Naive B cell (primary cell): ENCODE data around the gene ELAPOR2. TPM values are rescaled to one million over a fixed set of nuclear protein-coding genes. Genes with fewer than 3 reads are reported as not detected.
"Not testable (repeated sequence)": the region's sequence is repeated elsewhere in the genome, so short reads cannot be mapped to it uniquely, and the experiment has no call there.

Experiments
- ATAC-seq, 2 donors: fragments of 150-1000 bp; cut with Tn5 transposase; 2 replicates each; pipeline ENCODE4 v1.10.0; 2021; ENCODE audit warnings: low read depth in 2 of 2, mild to moderate bottlenecking in 2 of 2, moderate library complexity in 2 of 2
- DNase-seq: peaks from one replicate; pipeline ENCODE4 v3.0.0; 2022
- H3K27ac Mint-ChIP-seq, 6 donors: one replicate each; pipeline ENCODE4 v1.8.0; 2020 to 2022; ENCODE audit warnings: mild to moderate bottlenecking in 6 of 6, mixed read lengths in 6 of 6, moderate library complexity in 5 of 6, inconsistent platforms in 2 of 6
- H3K27me3 Mint-ChIP-seq, 3 donors: one replicate each; pipeline ENCODE4 v1.8.0; 2021 to 2022; ENCODE audit warnings: mixed read lengths in 3 of 3, mild to moderate bottlenecking in 1 of 3
- H3K36me3 Mint-ChIP-seq, 2 donors: one replicate each; pipeline ENCODE4 v1.8.0; 2020 to 2022; ENCODE audit warnings: mixed read lengths in 2 of 2, inconsistent platforms in 1 of 2, mild to moderate bottlenecking in 1 of 2
- H3K4me1 Mint-ChIP-seq, 3 donors: one replicate each; pipeline ENCODE4 v1.8.0; 2020 to 2022; ENCODE audit warnings: mixed read lengths in 3 of 3, inconsistent platforms in 1 of 3, mild to moderate bottlenecking in 1 of 3, moderate library complexity in 1 of 3
- H3K4me3 Mint-ChIP-seq, 8 donors: one replicate each; pipeline ENCODE4 v1.8.0; 2020 to 2022; ENCODE audit warnings: mild to moderate bottlenecking in 8 of 8, mixed read lengths in 8 of 8, moderate library complexity in 8 of 8, inconsistent platforms in 2 of 8
- H3K9me3 Mint-ChIP-seq, 7 donors: one replicate each; pipeline ENCODE4 v1.8.0; 2020 to 2022; ENCODE audit warnings: mixed read lengths in 7 of 7, mild to moderate bottlenecking in 5 of 7, inconsistent platforms in 2 of 7, moderate library complexity in 1 of 7
- polyA plus RNA-seq, 6 donors: library from polyadenylated mRNA; unstranded; fragments of 300-500 nt; fragmentation: Illumina TruSeq; gene quantifications; one replicate each; pipeline ENCODE4 v1.2.3, GENCODE V29; 2021; ENCODE audit warnings: low read depth in 6 of 6

The ELAPOR2 gene, protein sequence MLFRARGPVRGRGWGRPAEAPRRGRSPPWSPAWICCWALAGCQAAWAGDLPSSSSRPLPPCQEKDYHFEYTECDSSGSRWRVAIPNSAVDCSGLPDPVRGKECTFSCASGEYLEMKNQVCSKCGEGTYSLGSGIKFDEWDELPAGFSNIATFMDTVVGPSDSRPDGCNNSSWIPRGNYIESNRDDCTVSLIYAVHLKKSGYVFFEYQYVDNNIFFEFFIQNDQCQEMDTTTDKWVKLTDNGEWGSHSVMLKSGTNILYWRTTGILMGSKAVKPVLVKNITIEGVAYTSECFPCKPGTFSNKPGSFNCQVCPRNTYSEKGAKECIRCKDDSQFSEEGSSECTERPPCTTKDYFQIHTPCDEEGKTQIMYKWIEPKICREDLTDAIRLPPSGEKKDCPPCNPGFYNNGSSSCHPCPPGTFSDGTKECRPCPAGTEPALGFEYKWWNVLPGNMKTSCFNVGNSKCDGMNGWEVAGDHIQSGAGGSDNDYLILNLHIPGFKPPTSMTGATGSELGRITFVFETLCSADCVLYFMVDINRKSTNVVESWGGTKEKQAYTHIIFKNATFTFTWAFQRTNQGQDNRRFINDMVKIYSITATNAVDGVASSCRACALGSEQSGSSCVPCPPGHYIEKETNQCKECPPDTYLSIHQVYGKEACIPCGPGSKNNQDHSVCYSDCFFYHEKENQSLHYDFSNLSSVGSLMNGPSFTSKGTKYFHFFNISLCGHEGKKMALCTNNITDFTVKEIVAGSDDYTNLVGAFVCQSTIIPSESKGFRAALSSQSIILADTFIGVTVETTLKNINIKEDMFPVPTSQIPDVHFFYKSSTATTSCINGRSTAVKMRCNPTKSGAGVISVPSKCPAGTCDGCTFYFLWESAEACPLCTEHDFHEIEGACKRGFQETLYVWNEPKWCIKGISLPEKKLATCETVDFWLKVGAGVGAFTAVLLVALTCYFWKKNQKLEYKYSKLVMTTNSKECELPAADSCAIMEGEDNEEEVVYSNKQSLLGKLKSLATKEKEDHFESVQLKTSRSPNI
- 1 to 10 TPM in 5 of 6 donors, not detected in 1; 1.6 to 7.6 (median 5.8) TPM for polyA plus RNA-seq

GRCh38 chr7:87059525-87060287 is at the start of gene ELAPOR2:
TSS of gene ELAPOR2 (minus strand) at chr7:87059654. CDS start at chr7:87059513, 141 bp downstream.
- Mint-ChIP-seq H3K4me3 (peak within 1 kb of the TSS; percentile 76 to 94 (median 86)), H3K4me1 (peaks cover 8 to 14% (median 13%) of the 10 kb centered on the region in 3 donors), H3K36me3 (no peaks in the 10 kb centered on the region), H3K27ac (peak within 1 kb of the TSS; percentile 24 to 93 (median 64)), H3K27me3 (no peaks in the 10 kb centered on the region), H3K9me3 (no peaks in the 10 kb centered on the region)
- ATAC-seq (peak; percentile 88 to 89), DNase-seq (peak; percentile 88)

DNA sequence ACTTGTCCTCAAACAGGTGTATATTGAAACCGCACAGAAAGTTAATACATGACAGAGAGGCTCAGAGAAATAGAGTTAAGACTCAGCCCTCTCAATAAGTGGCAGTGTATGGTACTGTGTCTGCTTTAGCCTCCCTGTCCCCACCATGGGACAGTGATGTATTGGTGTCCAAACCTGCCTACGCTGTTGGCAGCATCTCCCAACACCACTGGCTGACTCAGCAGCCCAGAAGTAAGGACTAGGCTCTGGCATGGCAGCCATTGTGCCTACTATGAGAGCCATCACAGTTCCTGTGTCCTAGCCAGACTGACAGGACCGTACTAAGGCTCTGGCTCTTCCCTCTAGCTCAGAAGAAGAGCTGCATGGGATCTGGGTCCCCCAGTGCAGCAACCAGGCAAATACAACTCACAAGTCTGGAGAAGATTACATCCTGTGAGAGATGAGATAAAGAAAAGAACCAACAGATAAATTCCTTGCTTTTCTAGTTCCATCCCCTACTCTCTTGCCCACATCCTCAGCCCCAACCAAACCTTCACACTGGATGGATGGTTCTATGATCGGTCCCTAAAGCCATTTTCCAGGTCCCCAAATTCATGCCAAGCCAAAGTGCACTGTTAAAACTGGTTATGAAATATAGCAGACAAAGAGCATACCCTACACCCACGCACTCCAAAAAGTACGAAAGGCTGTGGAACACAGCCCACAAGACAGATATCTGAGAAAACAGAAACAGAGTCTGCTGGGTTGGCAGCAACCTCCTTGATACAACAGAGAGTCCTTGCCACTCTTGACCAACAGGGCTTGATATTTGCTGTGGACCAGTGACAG is 48.7 kb upstream of the ELAPOR2 start:
- peak overlapping the region in 2 of 6 donors; percentile 11 to 35 for H3K27ac Mint-ChIP-seq
- no peak overlapping the region for H3K4me3 Mint-ChIP-seq
- peaks cover 11 to 28% (median 22%) of the 10 kb centered on the region in 3 donors for H3K27me3 Mint-ChIP-seq
- H3K36me3 Mint-ChIP-seq = no peaks in the 10 kb centered on the region
- H3K4me1 Mint-ChIP-seq = no peaks in the 10 kb centered on the region
- no peak for ATAC-seq
- no peak for DNase-seq
- H3K9me3 Mint-ChIP-seq = peaks cover 0 to 5% (median 3%) of the 10 kb centered on the region in 7 donors

DNA sequence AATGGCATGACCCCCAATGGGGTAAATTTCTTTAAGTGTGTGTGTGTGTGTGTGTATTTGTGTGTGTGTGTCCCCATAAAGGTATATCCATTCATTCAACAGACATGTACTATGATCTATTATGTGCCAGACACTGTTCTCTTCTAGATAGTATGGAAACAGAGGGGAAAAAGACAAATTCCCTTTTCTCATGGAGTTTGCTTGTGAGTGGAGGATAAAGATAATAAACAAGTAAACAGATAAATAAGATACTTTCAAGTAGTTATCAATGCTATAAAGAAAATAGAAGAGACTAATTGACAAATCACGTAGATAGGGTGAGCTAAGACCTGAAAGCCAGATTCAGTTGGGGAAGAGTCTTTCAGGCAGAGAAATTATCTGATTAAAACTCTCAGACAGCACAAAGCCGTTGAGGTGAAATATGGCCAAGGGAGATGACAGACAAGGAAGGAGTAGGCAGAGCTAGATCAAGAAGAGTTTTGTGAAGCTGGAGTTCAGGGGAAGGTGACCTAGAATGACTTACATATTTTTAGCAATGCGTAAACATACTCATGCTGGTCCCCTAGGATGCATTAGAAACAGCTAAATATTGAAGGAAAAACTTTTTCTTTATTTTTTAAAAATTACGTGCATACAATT is 47.6 kb upstream of the ELAPOR2 start:
- ATAC-seq (no peak), DNase-seq (no peak)
- H3K36me3 Mint-ChIP-seq = no peaks in the 10 kb centered on the region
- peaks cover 0 to 4% (median 0%) of the 10 kb centered on the region in 7 donors for H3K9me3 Mint-ChIP-seq
- no peaks in the 10 kb centered on the region for H3K4me1 Mint-ChIP-seq
- H3K4me3 Mint-ChIP-seq = no peak overlapping the region
- peaks cover 11 to 28% (median 24%) of the 10 kb centered on the region in 3 donors for H3K27me3 Mint-ChIP-seq
- H3K27ac Mint-ChIP-seq = no peak overlapping the region

DNA sequence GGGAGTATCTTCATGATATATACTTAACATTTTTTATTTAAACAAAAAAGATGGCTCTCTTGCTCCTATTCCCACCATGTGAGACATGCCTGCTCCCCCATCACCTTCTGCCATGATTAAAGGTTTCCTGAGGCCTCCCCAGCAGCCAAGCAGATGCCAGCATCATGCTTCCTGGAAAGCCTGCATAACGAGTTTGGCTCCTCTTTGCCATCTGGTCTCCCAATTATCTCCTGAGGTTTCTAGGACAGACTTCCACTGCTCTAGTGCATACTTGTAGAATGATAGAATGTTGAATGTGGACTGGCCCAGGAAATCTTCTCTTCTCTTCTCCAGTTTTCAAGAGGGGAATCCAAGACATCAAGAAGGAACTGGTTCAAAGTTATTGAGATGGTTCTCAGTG is 45.9 kb upstream of the ELAPOR2 start:
- peaks cover 0 to 4% (median 0%) of the 10 kb centered on the region in 7 donors for H3K9me3 Mint-ChIP-seq
- no peaks in the 10 kb centered on the region for H3K4me1 Mint-ChIP-seq
- peaks cover 11 to 36% (median 28%) of the 10 kb centered on the region in 3 donors for H3K27me3 Mint-ChIP-seq
- no peak for ATAC-seq
- no peak overlapping the region for H3K4me3 Mint-ChIP-seq
- H3K27ac Mint-ChIP-seq = no peak overlapping the region
- no peaks in the 10 kb centered on the region for H3K36me3 Mint-ChIP-seq
- DNase-seq = no peak

DNA sequence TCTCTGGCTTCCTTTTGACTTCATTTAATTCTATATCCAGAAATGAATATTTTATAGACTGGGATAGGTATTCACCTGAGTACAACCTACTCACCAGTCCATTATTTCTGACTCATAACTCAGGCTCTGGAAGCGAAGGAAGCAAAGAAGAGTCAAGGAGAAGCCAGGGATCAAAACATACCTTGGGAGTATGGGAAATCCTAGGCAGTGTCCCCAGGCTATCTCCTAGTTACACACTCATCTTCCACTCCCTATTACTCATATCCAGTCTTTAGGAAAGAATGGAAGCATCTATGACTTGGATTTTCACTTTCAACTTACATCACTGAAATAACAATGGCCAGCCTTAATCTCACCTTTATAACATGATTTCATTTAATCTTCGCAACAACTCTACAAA is 40.9 kb upstream of the ELAPOR2 start:
- Mint-ChIP-seq H3K27me3 (peaks cover 5 to 14% (median 7%) of the 10 kb centered on the region in 3 donors), H3K4me3 (no peak overlapping the region), H3K27ac (no peak overlapping the region), H3K4me1 (no peaks in the 10 kb centered on the region), H3K36me3 (no peaks in the 10 kb centered on the region), H3K9me3 (peaks cover 0 to 4% (median 2%) of the 10 kb centered on the region in 7 donors)
- no peak for DNase-seq
- ATAC-seq = no peak

GRCh38 chr7:87097375-87097774 is 37.9 kb upstream of the ELAPOR2 start:
- not testable (repeated sequence) for H3K27ac Mint-ChIP-seq, ATAC-seq, H3K9me3 Mint-ChIP-seq, H3K4me1 Mint-ChIP-seq, H3K36me3 Mint-ChIP-seq, DNase-seq, H3K4me3 Mint-ChIP-seq
- H3K27me3 Mint-ChIP-seq = peaks cover 14 to 16% (median 15%) of the 10 kb centered on the region in 3 donors

DNA sequence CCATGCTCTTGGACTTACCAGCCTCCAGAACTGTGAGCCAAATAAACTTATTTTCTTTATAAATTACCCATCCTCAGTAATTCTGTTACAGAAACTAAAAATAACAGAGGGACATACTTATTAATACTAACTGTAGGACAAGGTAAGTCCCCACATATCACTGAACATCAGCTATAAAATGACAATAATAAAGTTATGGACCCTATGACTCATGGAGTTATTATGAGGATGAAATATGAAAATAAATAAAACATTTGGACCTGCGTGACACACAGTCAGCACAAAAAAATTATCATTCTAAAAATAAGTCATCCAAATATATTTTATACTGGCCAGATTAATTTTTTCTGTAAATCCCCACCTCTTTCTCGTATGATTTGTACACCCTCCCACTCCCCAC is 34.9 kb upstream of the ELAPOR2 start:
- H3K27me3 Mint-ChIP-seq = peaks cover 0 to 27% (median 16%) of the 10 kb centered on the region in 3 donors
- H3K4me1 Mint-ChIP-seq = no peaks in the 10 kb centered on the region
- H3K36me3 Mint-ChIP-seq = no peaks in the 10 kb centered on the region
- peak overlapping the region in 1 of 8 donors; percentile 4 for H3K4me3 Mint-ChIP-seq
- peaks cover 0 to 9% (median 3%) of the 10 kb centered on the region in 7 donors for H3K9me3 Mint-ChIP-seq
- ATAC-seq (no peak), DNase-seq (no peak)
- no peak overlapping the region for H3K27ac Mint-ChIP-seq

- ATAC-seq (no peak), DNase-seq (no peak)
- Mint-ChIP-seq H3K9me3 (peaks cover 0 to 9% (median 4%) of the 10 kb centered on the region in 7 donors), H3K4me3 (no peak overlapping the region), H3K4me1 (no peaks in the 10 kb centered on the region), H3K36me3 (no peaks in the 10 kb centered on the region), H3K27me3 (peaks cover 0 to 27% (median 21%) of the 10 kb centered on the region in 3 donors), H3K27ac (no peak overlapping the region)
Measured at GRCh38 chr7:87092568-87093091, 33.2 kb upstream of the ELAPOR2 start.

DNA sequence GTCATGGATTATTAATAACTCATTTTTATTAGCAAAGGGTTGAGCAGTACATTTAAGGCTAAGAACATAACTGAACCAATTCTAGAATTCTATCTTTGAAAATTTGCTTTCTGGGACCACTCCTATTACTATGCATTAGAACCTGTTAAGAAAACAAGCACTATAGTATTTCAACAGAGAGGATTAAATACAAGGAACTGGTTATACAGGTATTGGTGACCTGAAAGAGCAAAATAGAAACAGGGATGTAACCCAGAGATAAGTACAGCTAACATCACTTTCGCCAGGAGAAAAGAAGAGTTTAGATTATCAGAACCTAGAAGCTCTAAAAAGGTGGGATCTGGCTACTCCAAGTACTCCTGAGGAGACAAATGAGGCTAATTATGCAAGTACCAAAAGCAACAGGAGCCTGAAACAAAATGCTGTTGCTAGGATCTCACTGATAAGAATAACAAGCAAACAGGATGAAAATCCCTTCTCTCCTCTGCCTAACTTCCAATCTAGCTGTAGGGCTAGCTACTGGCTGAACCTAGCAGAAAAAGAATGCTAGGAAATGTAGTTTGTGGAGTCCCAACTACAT is 32.1 kb upstream of the ELAPOR2 start:
- Mint-ChIP-seq H3K4me1 (no peaks in the 10 kb centered on the region), H3K9me3 (peaks cover 0 to 9% (median 6%) of the 10 kb centered on the region in 7 donors), H3K27me3 (peaks cover 0 to 27% (median 21%) of the 10 kb centered on the region in 3 donors)

DNA sequence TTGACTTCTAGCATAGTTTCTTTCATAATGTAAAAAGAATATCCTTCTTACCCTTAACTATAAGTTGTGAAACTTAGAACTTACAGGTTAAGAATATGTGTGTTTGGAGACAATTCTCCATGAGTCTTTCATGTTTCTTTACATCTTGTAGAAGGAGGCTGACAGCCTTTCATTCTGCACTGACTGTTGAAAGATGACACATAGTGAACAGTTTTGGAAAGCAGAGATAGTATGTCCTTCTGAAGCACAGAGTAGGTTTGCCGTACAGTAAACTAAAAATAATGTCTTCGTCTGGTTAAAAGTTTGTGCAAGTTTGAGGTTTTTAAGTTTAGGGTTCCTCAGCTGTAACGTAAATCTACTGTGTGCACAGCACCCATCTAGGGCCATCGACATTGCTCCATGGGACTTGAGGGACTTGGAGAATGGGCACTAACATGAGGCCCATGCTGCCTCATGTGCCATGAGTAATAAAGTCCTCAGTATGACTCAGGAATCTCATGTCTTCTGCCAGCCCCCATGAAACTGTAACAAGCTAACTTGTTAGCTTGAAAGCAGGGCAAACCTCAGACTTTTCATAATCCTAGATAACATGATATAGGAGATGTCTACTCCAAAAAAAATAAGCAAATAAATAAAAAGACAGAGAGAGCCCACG is 24.5 kb upstream of the ELAPOR2 start:
- Mint-ChIP-seq H3K4me1 (no peaks in the 10 kb centered on the region), H3K27me3 (peaks cover 4 to 29% (median 25%) of the 10 kb centered on the region in 3 donors), H3K36me3 (no peaks in the 10 kb centered on the region), H3K9me3 (peaks cover 0 to 8% (median 1%) of the 10 kb centered on the region in 7 donors), H3K4me3 (no peak overlapping the region), H3K27ac (no peak overlapping the region)
- ATAC-seq (no peak), DNase-seq (no peak)

More for the DNA sequence above, 32.1 kb upstream of the ELAPOR2 start:
- Mint-ChIP-seq H3K4me3 (no peak overlapping the region), H3K36me3 (no peaks in the 10 kb centered on the region), H3K27ac (no peak overlapping the region)
- DNase-seq (no peak), ATAC-seq (no peak)

DNA sequence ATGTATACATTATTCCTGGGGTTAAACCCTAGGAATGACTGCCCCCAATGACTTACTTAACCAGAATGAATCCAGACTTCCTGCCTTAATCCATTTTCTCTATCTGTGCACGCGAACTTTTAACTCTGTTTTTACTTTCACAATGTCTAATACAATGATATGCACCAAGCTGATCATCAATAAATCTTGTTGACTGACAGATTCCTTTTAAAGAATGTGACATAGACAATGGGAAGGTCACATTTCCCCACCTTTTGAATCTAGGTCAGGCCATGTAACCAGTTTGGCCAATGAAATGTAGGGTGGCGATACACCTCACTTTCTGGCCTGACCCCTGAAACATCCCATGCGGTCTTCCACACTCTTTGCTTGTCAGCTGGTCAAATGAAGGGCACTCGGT is 23.2 kb upstream of the ELAPOR2 start:
- Mint-ChIP-seq H3K4me1 (no peaks in the 10 kb centered on the region), H3K36me3 (peaks cover 0 to 3% of the 10 kb centered on the region in 2 donors), H3K27me3 (peaks cover 0 to 32% (median 29%) of the 10 kb centered on the region in 3 donors), H3K27ac (peak overlapping the region in 1 of 6 donors; percentile 35), H3K4me3 (no peak overlapping the region), H3K9me3 (peaks cover 0 to 6% (median 1%) of the 10 kb centered on the region in 7 donors)
- ATAC-seq (no peak), DNase-seq (no peak)
